ELR (cell line): ENCODE measurements around the gene ARHGEF17.
A peak's percentile ranks its signal among the peaks of the same experiment; 100 is the strongest.

Experiments used
- DNase-seq: peaks from one replicate; pipeline ENCODE4 v3.0.0-alpha.2; 2015; ENCODE audit warnings: low read depth

ARHGEF17 gene

GRCh38 chr11:73395297-73396208 lies 87.5 kb downstream of the ARHGEF17 start:
- no peak for DNase-seq

GRCh38 chr11:73396251-73396930 lies 88.3 kb downstream of the ARHGEF17 start:
- no peak for DNase-seq

- DNase-seq: no peak
Observed at GRCh38 chr11:73396985-73397384, 88.9 kb downstream of the ARHGEF17 start.

- no peak for DNase-seq
Observed at GRCh38 chr11:73397468-73398131, 89.5 kb downstream of the ARHGEF17 start.

- no peak for DNase-seq
Observed at GRCh38 chr11:73398132-73398526, 90.1 kb downstream of the ARHGEF17 start.

GRCh38 chr11:73398721-73399120 lies 90.6 kb downstream of the ARHGEF17 start:
- DNase-seq: no peak

GRCh38 chr11:73399159-73399590 lies 91.1 kb downstream of the ARHGEF17 start:
- DNase-seq: peak; percentile 42

GRCh38 chr11:73399636-73400035 lies 91.6 kb downstream of the ARHGEF17 start:
- no peak for DNase-seq

GRCh38 chr11:73400293-73400692 lies 92.2 kb downstream of the ARHGEF17 start:
- no peak for DNase-seq

GRCh38 chr11:73401217-73401923 lies 93.3 kb downstream of the ARHGEF17 start:
- DNase-seq: peak; percentile 31

- peak; percentile 31 for DNase-seq
Observed at GRCh38 chr11:73401924-73402833, 94.1 kb downstream of the ARHGEF17 start.

GRCh38 chr11:73402834-73403185 lies 94.7 kb downstream of the ARHGEF17 start:
- DNase-seq: peak; percentile 53

GRCh38 chr11:73403541-73403940 lies 95.5 kb downstream of the ARHGEF17 start:
- DNase-seq: no peak

GRCh38 chr11:73404048-73404447 lies 96.0 kb downstream of the ARHGEF17 start:
- DNase-seq: peak; percentile 63

- no peak for DNase-seq
Observed at GRCh38 chr11:73404506-73405145, 96.5 kb downstream of the ARHGEF17 start.

GRCh38 chr11:73405146-73405510 lies 97.1 kb downstream of the ARHGEF17 start:
- no peak for DNase-seq

GRCh38 chr11:73406131-73406530 lies 98.1 kb downstream of the ARHGEF17 start:
- no peak for DNase-seq

- no peak for DNase-seq
Observed at GRCh38 chr11:73406619-73407018, 98.5 kb downstream of the ARHGEF17 start.

GRCh38 chr11:73409431-73409830 lies 101.4 kb downstream of the ARHGEF17 start:
- DNase-seq: no peak

GRCh38 chr11:73410627-73411026 lies 102.6 kb downstream of the ARHGEF17 start:
- DNase-seq: peak; percentile 35

GRCh38 chr11:73411031-73411430 lies 103.0 kb downstream of the ARHGEF17 start:
- no peak for DNase-seq
